Gastroesophageal sphincter (tissue), 4 donors: Measurements from ENCODE around the gene STEAP1B. TPM values are rescaled to one million over a fixed set of nuclear protein-coding genes. Genes with fewer than 3 reads are reported as not detected.
"Not testable (repeated sequence)": the region's sequence is repeated elsewhere in the genome, so short reads cannot be mapped to it uniquely, and the experiment has no call there.

ENCODE experiments used
- ATAC-seq: fragments of 150-250 bp; one replicate; pipeline ENCODE4 v1.9.1; 2016; ENCODE audit warnings: mild to moderate bottlenecking, moderate library complexity
- H3K27ac ChIP-seq, 4 donors: fragments of 200-600 bp; sonication (generic) in 3 of 4; 1 replicate in 3 of 4; 2 replicates in 1 of 4; pipeline ENCODE4 v1.5.1; 2016 to 2019
- H3K27me3 ChIP-seq: fragments of 200-600 bp; sonication (generic); one replicate; pipeline ENCODE4 v1.5.1; 2019
- H3K36me3 ChIP-seq, 2 donors: fragments of 200-600 bp; sonication (generic); one replicate each; pipeline ENCODE4 v1.5.1; 2019; ENCODE audit warnings: control low read depth in 1 of 2
- H3K4me1 ChIP-seq, 3 donors: fragments of 200-600 bp; sonication (generic); 1 replicate in 2 of 3; 2 replicates in 1 of 3; pipeline ENCODE4 v1.5.1; 2016 to 2019; ENCODE audit warnings: control low read depth in 2 of 3
- H3K4me3 ChIP-seq, 2 donors: fragments of 200-600 bp; sonication (generic); one replicate each; pipeline ENCODE4 v1.5.1; 2019; ENCODE audit warnings: mild to moderate bottlenecking in 1 of 2, moderate library complexity in 1 of 2
- H3K9me3 ChIP-seq, 3 donors: fragments of 200-600 bp; sonication (generic); one replicate each; pipeline ENCODE4 v1.5.1; 2017 to 2019; ENCODE audit warnings: control low read depth in 2 of 3
- EP300 ChIP-seq: sonication (generic); formaldehyde crosslinking; IDR thresholded peaks from one replicate; pipeline ENCODE4 v1.6.1; 2017; ENCODE audit warnings: antibody characterized with exemption, mild to moderate bottlenecking
- POLR2A ChIP-seq, 2 donors: fragments of 450-650 bp; IDR thresholded peaks; one replicate each; pipeline ENCODE4 v1.6.1; 2017; ENCODE audit warnings: antibody characterized with exemption in 2 of 2, mild to moderate bottlenecking in 2 of 2, moderate library complexity in 1 of 2
- POLR2AphosphoS5 ChIP-seq: sonication (generic); formaldehyde crosslinking; IDR thresholded peaks from one replicate; pipeline ENCODE4 v1.6.1; 2017; ENCODE audit warnings: antibody characterized with exemption
- WGBS, 2 donors: methylation state at CpG; one replicate each; pipeline ENCODE4 v1.1.5; 2018; ENCODE audit warnings: low coverage in 1 of 2; 5-methylcytosine and 5-hydroxymethylcytosine counted together
- total RNA-seq, 4 donors: library from RNA; depleted of rRNA; stranded (reverse); fragments of >200 nt; gene quantifications; one replicate each; pipeline ENCODE4 v1.1.0, GENCODE V29; 2016
- TF ChIP-seq, protein P1 (sequence below), 4 experiments: fragments of 200-600 bp in 2 of 4; fragments of 450-650 bp in 2 of 4; sonication (generic) in 1 of 4; IDR thresholded peaks; one replicate each; pipeline ENCODE4 v1.5.1; 2017 to 2019; ENCODE audit warnings: antibody characterized with exemption in 4 of 4, mild to moderate bottlenecking in 2 of 4, moderate library complexity in 2 of 4

The STEAP1B gene
- total RNA-seq, 4 donors from 2014 or later, result 0.66 to 2.8 (median 0.67) TPM; not detected in 1

DNA sequence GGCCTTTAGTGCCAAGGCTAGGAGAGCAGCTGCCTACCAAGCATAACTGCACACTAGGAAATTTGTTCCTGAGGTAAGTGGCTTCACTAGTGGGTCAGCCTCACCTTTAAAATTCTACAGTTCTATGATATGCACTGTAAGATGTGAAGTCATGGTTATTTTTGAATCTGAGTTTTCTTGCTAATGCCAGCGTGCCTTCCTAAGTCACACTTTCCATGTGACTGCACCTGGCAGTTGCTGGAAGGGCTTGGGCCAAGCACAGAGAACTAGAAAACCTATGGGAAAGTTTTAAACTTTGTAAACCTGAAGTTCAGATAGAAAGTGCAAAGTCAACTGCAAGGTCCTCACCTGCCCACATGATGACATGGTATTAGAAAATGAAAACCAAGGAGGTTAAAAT is 42.5 kb downstream of the STEAP1B start:
- TF ChIP-seq, protein P1, sequence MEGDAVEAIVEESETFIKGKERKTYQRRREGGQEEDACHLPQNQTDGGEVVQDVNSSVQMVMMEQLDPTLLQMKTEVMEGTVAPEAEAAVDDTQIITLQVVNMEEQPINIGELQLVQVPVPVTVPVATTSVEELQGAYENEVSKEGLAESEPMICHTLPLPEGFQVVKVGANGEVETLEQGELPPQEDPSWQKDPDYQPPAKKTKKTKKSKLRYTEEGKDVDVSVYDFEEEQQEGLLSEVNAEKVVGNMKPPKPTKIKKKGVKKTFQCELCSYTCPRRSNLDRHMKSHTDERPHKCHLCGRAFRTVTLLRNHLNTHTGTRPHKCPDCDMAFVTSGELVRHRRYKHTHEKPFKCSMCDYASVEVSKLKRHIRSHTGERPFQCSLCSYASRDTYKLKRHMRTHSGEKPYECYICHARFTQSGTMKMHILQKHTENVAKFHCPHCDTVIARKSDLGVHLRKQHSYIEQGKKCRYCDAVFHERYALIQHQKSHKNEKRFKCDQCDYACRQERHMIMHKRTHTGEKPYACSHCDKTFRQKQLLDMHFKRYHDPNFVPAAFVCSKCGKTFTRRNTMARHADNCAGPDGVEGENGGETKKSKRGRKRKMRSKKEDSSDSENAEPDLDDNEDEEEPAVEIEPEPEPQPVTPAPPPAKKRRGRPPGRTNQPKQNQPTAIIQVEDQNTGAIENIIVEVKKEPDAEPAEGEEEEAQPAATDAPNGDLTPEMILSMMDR (IDR thresholded peaks at IDR 0.05), result no peak
- TF ChIP-seq POLR2AphosphoS5 (no peak), EP300 (no peak), POLR2A (IDR thresholded peaks at IDR 0.05) (no peak)
- WGBS, 2 donors, result 75% methylated on average over 1 of the region's 1 CpG; no CpG with 5 or more reads in 1 of the 2 donors

DNA sequence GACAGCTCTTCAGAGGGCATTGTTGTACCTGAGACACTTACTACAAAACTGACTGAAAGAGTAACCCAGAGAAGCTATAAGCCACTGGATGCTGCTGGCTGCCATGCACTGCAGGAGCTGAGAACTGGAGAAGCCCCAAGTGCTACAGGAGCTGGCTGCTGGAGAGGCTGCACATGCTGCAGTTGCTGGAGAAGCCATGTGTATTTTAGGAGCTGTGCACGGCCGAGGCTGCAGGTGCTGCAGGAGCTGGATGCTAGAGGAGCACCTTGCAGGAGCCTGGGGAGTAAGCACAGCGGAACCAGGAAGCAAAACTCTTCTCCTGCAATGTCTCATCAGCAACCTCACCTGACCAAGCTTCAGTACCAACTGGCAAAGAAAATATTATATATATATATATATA is 45.5 kb downstream of the STEAP1B start:
- Histone ChIP-seq H3K9me3 (no peaks in the 10 kb centered on the region), H3K27me3 (no peaks in the 10 kb centered on the region), H3K4me3 (no peak overlapping the region)

More for the DNA sequence above, 42.5 kb downstream of the STEAP1B start:
- no peaks in the 10 kb centered on the region for H3K36me3 ChIP-seq
- no peaks in the 10 kb centered on the region for H3K27me3 ChIP-seq
- H3K27ac ChIP-seq, result no peak overlapping the region
- no peaks in the 10 kb centered on the region for H3K9me3 ChIP-seq
- no peak for ATAC-seq
- H3K4me1 ChIP-seq, result peaks cover 0 to 2% (median under 1%) of the 10 kb centered on the region in 3 donors
- no peak overlapping the region for H3K4me3 ChIP-seq

DNA sequence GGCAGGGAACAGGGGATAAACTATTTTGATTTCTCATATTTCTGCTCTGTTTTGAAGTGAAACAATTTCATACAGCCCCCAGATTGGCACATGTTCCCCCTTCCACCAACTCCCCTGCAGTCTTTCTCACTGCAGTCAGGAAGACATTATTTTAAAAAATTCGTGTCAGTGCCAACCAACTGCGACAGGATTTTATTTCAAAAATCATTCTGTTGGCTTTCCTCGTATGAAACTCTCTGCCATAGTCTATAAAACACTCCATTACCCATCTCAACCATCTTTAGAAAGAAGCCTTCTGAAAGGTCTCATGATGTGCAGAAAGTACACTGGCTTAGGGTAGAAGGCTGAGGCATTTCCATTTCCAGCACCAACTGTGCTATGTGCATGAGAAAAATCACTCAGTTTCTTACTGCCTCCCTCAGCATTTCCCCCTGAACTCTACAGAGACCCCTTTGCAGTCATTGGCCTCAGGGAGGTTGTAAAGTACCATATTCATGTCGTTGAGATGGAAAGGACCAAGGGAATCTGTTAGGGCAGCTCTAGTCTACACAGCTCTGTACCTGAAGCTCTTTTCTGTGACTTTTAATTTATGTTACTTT is 46.9 kb downstream of the STEAP1B start:
- Histone ChIP-seq H3K9me3 (no peaks in the 10 kb centered on the region), H3K4me1 (peaks cover 0 to 8% (median 4%) of the 10 kb centered on the region in 3 donors), H3K36me3 (no peaks in the 10 kb centered on the region), H3K4me3 (no peak overlapping the region), H3K27ac (no peak overlapping the region), H3K27me3 (no peaks in the 10 kb centered on the region)
- TF ChIP-seq POLR2AphosphoS5 (no peak), EP300 (no peak), POLR2A (IDR thresholded peaks at IDR 0.05) (no peak)
- TF ChIP-seq, protein P1 (IDR thresholded peaks at IDR 0.05), result no peak
- no peak for ATAC-seq
- 37 to 52% methylated on average over 4 of the region's 4 CpGs for WGBS, 2 donors

More for the DNA sequence above, 45.5 kb downstream of the STEAP1B start:
- WGBS, 2 donors, result 83 to 90% methylated on average over 2 of the region's 3 CpGs
- ATAC-seq, result no peak
- TF ChIP-seq POLR2AphosphoS5, result no peak
- no peak for TF ChIP-seq POLR2A (IDR thresholded peaks at IDR 0.05)
- TF ChIP-seq, protein P1 (IDR thresholded peaks at IDR 0.05), result no peak
- no peak for TF ChIP-seq EP300
- Histone ChIP-seq H3K36me3 (no peaks in the 10 kb centered on the region), H3K4me1 (peaks cover 0 to 8% (median 4%) of the 10 kb centered on the region in 3 donors), H3K27ac (no peak overlapping the region)

DNA sequence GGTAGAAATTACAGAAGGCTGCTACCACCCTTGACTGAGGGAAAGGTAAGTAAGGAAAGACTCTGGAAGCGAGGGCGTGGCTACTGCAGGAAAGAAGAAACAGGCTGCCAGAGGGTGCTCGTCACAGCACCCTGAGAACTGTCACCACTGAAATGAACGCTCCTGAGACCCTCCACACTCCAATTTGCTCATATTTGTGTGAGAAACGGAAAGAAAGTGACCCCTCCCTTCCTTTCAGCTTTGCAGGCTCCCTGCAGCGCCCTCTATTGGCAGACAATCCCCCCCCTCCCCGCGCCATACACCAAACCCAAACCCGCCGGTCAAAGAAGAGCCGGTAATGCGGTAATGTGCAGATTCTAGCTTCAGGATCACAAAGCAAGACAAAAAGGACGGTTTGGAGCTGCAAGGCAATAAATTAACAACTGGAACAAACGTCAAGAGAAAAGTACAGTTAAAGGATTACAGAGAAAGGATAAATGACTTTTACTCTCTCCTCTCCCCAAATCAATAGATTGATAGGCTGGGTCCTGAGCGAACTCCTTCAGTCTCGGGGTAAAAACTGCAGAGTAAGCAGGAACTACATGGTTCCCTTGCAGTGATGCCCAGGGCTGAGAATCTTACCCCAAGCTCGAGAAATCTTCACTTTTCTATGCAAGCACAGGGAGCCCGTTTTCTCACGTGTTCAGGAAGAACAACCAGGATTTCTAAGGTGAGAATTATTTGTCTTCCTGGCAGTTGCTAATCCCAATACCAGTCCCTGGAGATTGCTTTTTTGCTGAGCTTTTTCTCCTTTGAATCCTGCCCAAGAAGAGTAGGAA is 47.6 kb downstream of the STEAP1B start:
- Histone ChIP-seq H3K4me3 (no peak overlapping the region), H3K27ac (no peak overlapping the region), H3K36me3 (no peaks in the 10 kb centered on the region), H3K27me3 (no peaks in the 10 kb centered on the region), H3K9me3 (no peaks in the 10 kb centered on the region), H3K4me1 (peaks cover 0 to 8% (median 4%) of the 10 kb centered on the region in 3 donors)
- peak; percentile 57 for ATAC-seq
- TF ChIP-seq EP300 (no peak), POLR2A (IDR thresholded peaks at IDR 0.05) (no peak)
- TF ChIP-seq, protein P1 (IDR thresholded peaks at IDR 0.05), result peak in 3 of 4 experiments; percentile 12 to 60 (median 15)
- 30 to 32% methylated on average over 12 to 14 of the region's 19 CpGs for WGBS, 2 donors

DNA sequence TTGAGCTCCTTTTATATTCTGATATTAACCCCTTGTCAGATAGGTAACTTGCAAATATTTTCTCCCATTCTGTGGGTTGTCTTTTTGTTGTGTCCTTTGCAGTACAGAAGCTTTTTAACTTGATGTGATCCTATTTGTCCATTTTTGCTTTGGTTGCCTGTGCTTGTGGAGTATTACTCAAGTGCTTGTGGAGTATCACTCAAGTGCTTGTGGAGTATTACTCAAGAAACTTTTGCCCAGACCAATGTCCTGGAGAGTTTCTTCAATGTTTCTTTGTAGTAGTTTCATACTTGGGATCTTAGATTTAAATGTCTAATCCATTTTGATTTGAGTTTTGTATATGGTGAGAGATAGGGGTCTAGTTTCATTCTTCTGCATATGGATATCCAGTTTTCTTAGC is 50.0 kb downstream of the STEAP1B start:
- not testable (repeated sequence) for H3K9me3 ChIP-seq

More for the DNA sequence above, 50.0 kb downstream of the STEAP1B start:
- H3K27me3 ChIP-seq, H3K4me3 ChIP-seq, H3K27ac ChIP-seq, ATAC-seq, H3K36me3 ChIP-seq: not testable (repeated sequence)
- peaks cover 0 to 19% (median 9%) of the 10 kb centered on the region in 3 donors for H3K4me1 ChIP-seq
